Esophagus (tissue), 2 donors: ENCODE measurements around the gene TRMT2A. TPM values are rescaled to one million over a fixed set of nuclear protein-coding genes. Genes with fewer than 3 reads are reported as not detected.

Experiments used
- H3K27ac ChIP-seq, 2 donors: one replicate each; pipeline ENCODE4 v1.5.1; 2013; ENCODE audit warnings: low read depth in 2 of 2, mild to moderate bottlenecking in 2 of 2, inconsistent platforms in 1 of 2, low read length in 1 of 2, moderate library complexity in 1 of 2
- H3K27me3 ChIP-seq, 2 donors: one replicate each; pipeline ENCODE4 v1.6.1; 2013; ENCODE audit warnings: low read length in 2 of 2, control low read depth in 1 of 2, mild to moderate bottlenecking in 1 of 2; ENCODE audit not compliant: insufficient read depth in 2 of 2, control insufficient read depth in 1 of 2
- H3K36me3 ChIP-seq, 2 donors: one replicate each; pipeline ENCODE4 v1.6.1; 2013; ENCODE audit warnings: low read length in 1 of 2; ENCODE audit not compliant: control insufficient read depth in 2 of 2, insufficient read depth in 2 of 2
- H3K4me1 ChIP-seq, 2 donors: one replicate each; pipeline ENCODE4 v1.6.1; 2013; ENCODE audit warnings: low read length in 1 of 2; ENCODE audit not compliant: control insufficient read depth in 2 of 2, insufficient read depth in 2 of 2
- H3K4me3 ChIP-seq, 2 donors: one replicate each; pipeline ENCODE4 v1.5.1; 2013; ENCODE audit warnings: low read length in 2 of 2, mild to moderate bottlenecking in 2 of 2, low read depth in 1 of 2, moderate library complexity in 1 of 2
- H3K9me3 ChIP-seq, 2 donors: one replicate each; pipeline ENCODE4 v1.6.1; 2013; ENCODE audit warnings: mild to moderate bottlenecking in 2 of 2, low read depth in 1 of 2, low read length in 1 of 2, moderate library complexity in 1 of 2; ENCODE audit not compliant: control insufficient read depth in 2 of 2, insufficient read depth in 1 of 2
- WGBS, 2 donors: extraction: QIAGEN DNeasy Blood & Tissue Kit; methylation state at CpG; one replicate each; pipeline ENCODE4 v1.1.7; 2013; 5-methylcytosine and 5-hydroxymethylcytosine counted together
- polyA plus RNA-seq, 2 donors: library from polyadenylated mRNA; stranded (reverse); fragments of 200-250 nt; gene quantifications; one replicate each; pipeline ENCODE4 v1.2.3, GENCODE V29; 2013
- donor health status: healthy with polysubstance abuse.
- donor health status: Bipolar disorder and iron deficiency.

TRMT2A gene
- polyA plus RNA-seq, 2 donors = 41.1 to 77.1 TPM

GRCh38 chr22:20107951-20108756 is 8.9 kb downstream of the TRMT2A start:
- H3K36me3 ChIP-seq = peaks cover 28 to 75% of the 10 kb centered on the region in 2 donors

GRCh38 chr22:20107471-20107901 is 9.5 kb downstream of the TRMT2A start:
- 93 to 97% methylated on average over 6 to 7 of the region's 7 CpGs for WGBS, 2 donors
- Histone ChIP-seq H3K36me3 (peaks cover 28 to 71% of the 10 kb centered on the region in 2 donors), H3K4me1 (no peaks in the 10 kb centered on the region), H3K9me3 (no peaks in the 10 kb centered on the region), H3K27ac (no peak overlapping the region), H3K4me3 (no peak overlapping the region), H3K27me3 (no peaks in the 10 kb centered on the region)

More at GRCh38 chr22:20107951-20108756, 8.9 kb downstream of the TRMT2A start:
- WGBS, 2 donors = 77 to 86% methylated on average over 13 of the region's 13 CpGs
- no peak overlapping the region for H3K4me3 ChIP-seq
- no peaks in the 10 kb centered on the region for H3K9me3 ChIP-seq
- no peak overlapping the region for H3K27ac ChIP-seq
- H3K4me1 ChIP-seq = no peaks in the 10 kb centered on the region
- H3K27me3 ChIP-seq = no peaks in the 10 kb centered on the region

GRCh38 chr22:20106849-20107237 is 10.2 kb downstream of the TRMT2A start:
- H3K36me3 ChIP-seq = peaks cover 28 to 70% of the 10 kb centered on the region in 2 donors
- H3K9me3 ChIP-seq = no peaks in the 10 kb centered on the region
- no peaks in the 10 kb centered on the region for H3K4me1 ChIP-seq
- no peaks in the 10 kb centered on the region for H3K27me3 ChIP-seq
- no peak overlapping the region for H3K4me3 ChIP-seq
- WGBS, 2 donors = 94 to 96% methylated on average over 10 of the region's 10 CpGs
- no peak overlapping the region for H3K27ac ChIP-seq

GRCh38 chr22:20106205-20106848 is 10.7 kb downstream of the TRMT2A start:
- 89 to 93% methylated on average over 20 of the region's 20 CpGs for WGBS, 2 donors
- no peaks in the 10 kb centered on the region for H3K27me3 ChIP-seq
- H3K4me1 ChIP-seq = no peaks in the 10 kb centered on the region
- H3K4me3 ChIP-seq = no peak overlapping the region
- H3K36me3 ChIP-seq = peaks cover 28 to 65% of the 10 kb centered on the region in 2 donors
- H3K9me3 ChIP-seq = no peaks in the 10 kb centered on the region
- no peak overlapping the region for H3K27ac ChIP-seq

- Histone ChIP-seq H3K27me3 (no peaks in the 10 kb centered on the region), H3K9me3 (no peaks in the 10 kb centered on the region), H3K36me3 (peaks cover 28 to 61% of the 10 kb centered on the region in 2 donors), H3K27ac (no peak overlapping the region), H3K4me3 (no peak overlapping the region), H3K4me1 (no peaks in the 10 kb centered on the region)
- WGBS, 2 donors = 96 to 97% methylated on average over 7 of the region's 7 CpGs
Measured at GRCh38 chr22:20105456-20106204, 11.4 kb downstream of the TRMT2A start.

- H3K27me3 ChIP-seq = no peaks in the 10 kb centered on the region
- H3K4me1 ChIP-seq = no peaks in the 10 kb centered on the region
- H3K27ac ChIP-seq = no peak overlapping the region
- H3K36me3 ChIP-seq = peaks cover 8 to 42% of the 10 kb centered on the region in 2 donors
- H3K4me3 ChIP-seq = no peak overlapping the region
- 91 to 95% methylated on average over 12 of the region's 12 CpGs for WGBS, 2 donors
- H3K9me3 ChIP-seq = no peaks in the 10 kb centered on the region
Measured at GRCh38 chr22:20102203-20102780, 14.7 kb downstream of the TRMT2A start.

GRCh38 chr22:20101638-20102037 is 15.4 kb downstream of the TRMT2A start:
- Histone ChIP-seq H3K27ac (no peak overlapping the region), H3K4me1 (no peaks in the 10 kb centered on the region), H3K4me3 (no peak overlapping the region), H3K36me3 (peaks cover 2 to 36% of the 10 kb centered on the region in 2 donors), H3K27me3 (no peaks in the 10 kb centered on the region), H3K9me3 (no peaks in the 10 kb centered on the region)
- 79 to 82% methylated on average over 8 of the region's 8 CpGs for WGBS, 2 donors

GRCh38 chr22:20099099-20099711 is 17.8 kb downstream of the TRMT2A start:
- H3K4me1 ChIP-seq = no peaks in the 10 kb centered on the region
- H3K27ac ChIP-seq = no peak overlapping the region
- no peaks in the 10 kb centered on the region for H3K27me3 ChIP-seq
- no peaks in the 10 kb centered on the region for H3K9me3 ChIP-seq
- WGBS, 2 donors = 94 to 95% methylated on average over 6 of the region's 6 CpGs
- H3K36me3 ChIP-seq = peaks cover 6 to 30% of the 10 kb centered on the region in 2 donors
- no peak overlapping the region for H3K4me3 ChIP-seq
